ENCODE data around the gene KIF26B.

GRCh38 chr1:245561665-245562234, 407.0 kb downstream of the KIF26B start:
- TF ChIP-seq CTCF (IDR thresholded peaks at IDR 0.05 in 2 of 3, conservative IDR thresholded peaks at IDR 0.05 in 1 of 3; ENCODE audit: control insufficient read depth in 2 of 3, extremely low read depth in 1 of 3, insufficient read depth in 1 of 3, low read depth in 3 of 3, low read length in 3 of 3), result no peak
- TF ChIP-seq POLR2AphosphoS5 (IDR thresholded peaks at IDR 0.05; ENCODE audit: low read length), result no peak
- TF ChIP-seq SIX5 (IDR thresholded peaks at IDR 0.05; ENCODE audit: low read depth, low read length, severe bottlenecking), result no peak
- TF ChIP-seq POLR2A (IDR thresholded peaks at IDR 0.05; ENCODE audit: low read depth, low read length), result no peak
- TF ChIP-seq EP300 (IDR thresholded peaks at IDR 0.05; ENCODE audit: borderline replicate concordance in 1 of 2, control insufficient read depth in 1 of 2, low read depth in 2 of 2, low read length in 2 of 2), result no peak
